IMR-90 (cell line): ENCODE data around the gene MAPKAP1. TPM values are rescaled to one million over a fixed set of nuclear protein-coding genes. Genes with fewer than 3 reads are reported as not detected.

Experiments
- ATAC-seq: fragments of 200-7000 bp; cut with Tn5 transposase; 2 replicates; pipeline ENCODE4 v1.9.1; 2020; ENCODE audit warnings: low read depth, mild to moderate bottlenecking, moderate library complexity
- BruUV-seq: library from RNA; stranded (reverse); fragments of 400-500 nt; replicated peaks from 2 replicates; lab custom pipeline; 2021; lab: Mats Ljungman, UMichigan
- CTCF ChIA-PET: fragments of 300-600 bp; formaldehyde crosslinking; extraction: SDS; loops from one replicate; lab custom pipeline; 2021; ENCODE audit warnings: antibody characterized with exemption; lab: Yijun Ruan, JAX
- POLR2A ChIA-PET: fragments of 300-600 bp; sonication (Branson Sonifier 250); formaldehyde crosslinking; loops from one replicate; lab custom pipeline; 2022; ENCODE audit warnings: antibody characterized with exemption; ENCODE audit not compliant: unreplicated experiment; lab: Charles Lee
- DNase-seq: peaks from one replicate; pipeline ENCODE4 v3.0.0; 2013
- H2AFZ ChIP-seq: replicated peaks from 2 replicates; pipeline ENCODE3; 2013; ENCODE audit warnings: low read length, mild to moderate bottlenecking; ENCODE audit not compliant: poor library complexity
- H2AK5ac ChIP-seq: 2 replicates; pipeline ENCODE4 v1.6.1; 2013; ENCODE audit warnings: low read depth, low read length, inconsistent platforms
- H2AK9ac ChIP-seq: replicated peaks from 2 replicates; pipeline ENCODE3; 2013; ENCODE audit warnings: mild to moderate bottlenecking, low read depth, low read length, moderate library complexity; ENCODE audit not compliant: poor library complexity
- H2BK120ac ChIP-seq: 2 replicates; pipeline ENCODE4 v1.6.1; 2013; ENCODE audit warnings: low read depth, low read length, inconsistent platforms
- H2BK15ac ChIP-seq: 3 replicates; pipeline ENCODE4 v1.6.1; 2013; ENCODE audit warnings: low read depth, low read length, inconsistent platforms
- H2BK20ac ChIP-seq: 2 replicates; pipeline ENCODE4 v1.6.1; 2013; ENCODE audit warnings: low read depth, mild to moderate bottlenecking, inconsistent platforms, low read length, moderate library complexity
- H2BK5ac ChIP-seq: 2 replicates; pipeline ENCODE4 v1.6.1; 2013; ENCODE audit warnings: mild to moderate bottlenecking, low read depth, low read length, inconsistent platforms; ENCODE audit not compliant: poor library complexity, severe bottlenecking
- H3K14ac ChIP-seq: replicated peaks from 2 replicates; pipeline ENCODE4 v1.6.1; 2013; ENCODE audit warnings: low read depth, low read length, inconsistent platforms
- H3K18ac ChIP-seq: 2 replicates; pipeline ENCODE4 v1.6.1; 2013; ENCODE audit warnings: low read depth, low read length, control low read depth
- H3K23ac ChIP-seq: 2 replicates; pipeline ENCODE4 v1.6.1; 2013; ENCODE audit warnings: low read depth, low read length, inconsistent platforms
- H3K27ac ChIP-seq: 2 replicates; pipeline ENCODE4 v1.5.1; 2013; ENCODE audit warnings: mild to moderate bottlenecking, control low read depth, low read length; ENCODE audit not compliant: insufficient read depth
- H3K27me3 ChIP-seq: 2 replicates; pipeline ENCODE4 v1.6.1; 2013; ENCODE audit warnings: low read length; ENCODE audit not compliant: control insufficient read depth, insufficient read depth
- H3K36me3 ChIP-seq: 2 replicates; pipeline ENCODE4 v1.6.1; 2013; ENCODE audit warnings: low read length, mixed read lengths; ENCODE audit not compliant: control insufficient read depth, insufficient read depth
- H3K4ac ChIP-seq: 2 replicates; pipeline ENCODE4 v1.6.1; 2013; ENCODE audit warnings: low read depth, low read length, inconsistent platforms
- H3K4me1 ChIP-seq: 2 replicates; pipeline ENCODE4 v1.6.1; 2013; ENCODE audit warnings: low read length, mixed read lengths; ENCODE audit not compliant: control insufficient read depth, insufficient read depth
- H3K4me2 ChIP-seq: 2 replicates; pipeline ENCODE4 v1.6.1; 2013; ENCODE audit warnings: low read depth, mild to moderate bottlenecking, control low read depth, low read length, moderate library complexity
- H3K4me3 ChIP-seq: 2 replicates; pipeline ENCODE4 v1.5.1; 2013; ENCODE audit warnings: low read depth, mild to moderate bottlenecking, control low read depth, low read length, moderate library complexity; ENCODE audit not compliant: insufficient read depth
- H3K56ac ChIP-seq: 2 replicates; pipeline ENCODE4 v1.6.1; 2013; ENCODE audit warnings: low read length, inconsistent platforms; ENCODE audit not compliant: insufficient read depth; ENCODE audit errors: extremely low read depth
- H3K79me1 ChIP-seq, 2 experiments: 2 replicates each; pipeline ENCODE4 v1.6.1; 2013; ENCODE audit warnings: low read length in 2 of 2, inconsistent platforms in 1 of 2, low read depth in 1 of 2
- H3K9ac ChIP-seq: 2 replicates; pipeline ENCODE4 v1.6.1; 2013; ENCODE audit warnings: low read depth, low read length, control low read depth
- H3K9me1 ChIP-seq: 2 replicates; pipeline ENCODE4 v1.6.1; 2013; ENCODE audit warnings: low read length, inconsistent platforms; ENCODE audit not compliant: insufficient read depth
- H3K9me3 ChIP-seq: 2 replicates; pipeline ENCODE4 v1.6.1; 2013; ENCODE audit warnings: low read length; ENCODE audit not compliant: control insufficient read depth, insufficient read depth
- H4K20me1 ChIP-seq: 2 replicates; pipeline ENCODE4 v1.6.1; 2013; ENCODE audit warnings: low read length, inconsistent platforms; ENCODE audit not compliant: insufficient read depth
- H4K5ac ChIP-seq: 2 replicates; pipeline ENCODE4 v1.6.1; 2013; ENCODE audit warnings: mild to moderate bottlenecking, low read depth, low read length, control low read depth
- H4K8ac ChIP-seq, 2 experiments: 2 replicates each; pipeline ENCODE4 v1.6.1; 2013; ENCODE audit warnings: low read depth in 2 of 2, low read length in 2 of 2, control low read depth in 1 of 2, inconsistent platforms in 1 of 2
- H4K91ac ChIP-seq: 2 replicates; pipeline ENCODE4 v1.6.1; 2013; ENCODE audit warnings: low read depth, low read length, inconsistent platforms; ENCODE audit not compliant: insufficient read depth
- BHLHE40 ChIP-seq: fragments of 150-350 bp; IDR thresholded peaks from 2 replicates; pipeline ENCODE4 v1.6.1; 2016; ENCODE audit warnings: mild to moderate bottlenecking, low read depth, low read length
- CEBPB ChIP-seq: IDR thresholded peaks from 2 replicates; pipeline ENCODE4 v1.6.1; 2012; ENCODE audit warnings: low read depth, low read length, improper control_type of control experiment
- FOS ChIP-seq: fragments of 150-350 bp; IDR thresholded peaks from 2 replicates; pipeline ENCODE4 v1.6.1; 2016; ENCODE audit warnings: low read depth, low read length
- MAFK ChIP-seq: IDR thresholded peaks from 2 replicates; pipeline ENCODE4 v1.6.1; 2012; ENCODE audit warnings: low read depth, low read length, improper control_type of control experiment
- MAZ ChIP-seq: IDR thresholded peaks from 2 replicates; pipeline ENCODE4 v1.6.1; 2012; ENCODE audit warnings: low read depth, mild to moderate bottlenecking, low read length, improper control_type of control experiment, moderate library complexity, borderline replicate concordance
- NFE2L2 ChIP-seq: fragments of 150-350 bp; IDR thresholded peaks from 2 replicates; pipeline ENCODE4 v1.6.1; 2016; ENCODE audit warnings: low read depth, mild to moderate bottlenecking, low read length
- RAD21 ChIP-seq: IDR thresholded peaks from 2 replicates; pipeline ENCODE4 v1.6.1; 2012; ENCODE audit warnings: low read length, improper control_type of control experiment
- RCOR1 ChIP-seq: IDR thresholded peaks from 2 replicates; pipeline ENCODE4 v1.6.1; 2012; ENCODE audit warnings: mild to moderate bottlenecking, low read length, improper control_type of control experiment; ENCODE audit not compliant: insufficient replicate concordance
- RFX5 ChIP-seq: IDR thresholded peaks from 2 replicates; pipeline ENCODE4 v1.8.0; 2012; ENCODE audit warnings: low read depth, mild to moderate bottlenecking, low read length, moderate library complexity
- SMC3 ChIP-seq: fragments of 150-350 bp; IDR thresholded peaks from 2 replicates; pipeline ENCODE4 v1.6.1; 2016; ENCODE audit warnings: low read depth, mild to moderate bottlenecking, antibody characterized with exemption, low read length, moderate library complexity
- WGBS, 2 experiments: methylation state at CpG; one replicate each; pipeline versions ENCODE4 v1.1.5 to v1.1.7; 2013; ENCODE audit warnings: missing lambda C conversion rate in 2 of 2; ENCODE audit not compliant: insufficient read length in 1 of 2; ENCODE audit errors: extremely low coverage in 2 of 2; 5-methylcytosine and 5-hydroxymethylcytosine counted together
- dilution Hi-C: fragments of 300-500 bp; cut with HindIII; formaldehyde crosslinking; loops from one replicate; pipeline ENCODE4 v1.14.3; 2018; ENCODE audit warnings: low sequenced_read_pairs; ENCODE audit not compliant: unreplicated experiment
- in situ Hi-C: fragments of 300-500 bp; cut with MboI; formaldehyde crosslinking; loops from 3 replicates; pipeline ENCODE4 v1.14.3; 2019; ENCODE audit warnings: low sequenced_read_pairs, inconsistent platforms, mixed read lengths
- intact Hi-C: fragments of 100-400 bp; cut with micrococcal nuclease; formaldehyde crosslinking; loops from 2 replicates; pipeline ENCODE4 v1.10.0; 2022
- polyA plus RNA-seq, 3 experiments: library from polyadenylated mRNA; depleted of rRNA; stranded (reverse); fragments of >200 nt; gene quantifications; 2 replicates each; pipeline ENCODE4 v1.2.3, GENCODE V29; 2012; ENCODE audit warnings: low replicate concordance in 1 of 3
- total RNA-seq: library from RNA; depleted of rRNA; stranded (reverse); fragments of >200 nt; gene quantifications from 2 replicates; pipeline ENCODE4 v1.2.3, GENCODE V29; 2012
- TF ChIP-seq, protein P1 (sequence below): fragments of 150-350 bp; IDR thresholded peaks from 2 replicates; pipeline ENCODE4 v1.6.1; 2017; ENCODE audit warnings: mild to moderate bottlenecking, antibody characterized with exemption, low read length, low read depth
- TF ChIP-seq, protein P2 (sequence below): conservative IDR thresholded peaks from 2 replicates; pipeline ENCODE4 v1.5.1; 2012; ENCODE audit warnings: mild to moderate bottlenecking, low read depth, low read length, improper control_type of control experiment
- TF ChIP-seq, protein P3 (sequence below): fragments of 150-350 bp; IDR thresholded peaks from 2 replicates; pipeline ENCODE4 v1.6.1; 2016; ENCODE audit warnings: low read depth, mild to moderate bottlenecking, low read length, moderate library complexity, borderline replicate concordance

Gene MAPKAP1
- total and polyA plus RNA-seq, 2 of the 4 experiments (the other 2 are of a cell fraction) = 87.2 to 158 TPM

DNA sequence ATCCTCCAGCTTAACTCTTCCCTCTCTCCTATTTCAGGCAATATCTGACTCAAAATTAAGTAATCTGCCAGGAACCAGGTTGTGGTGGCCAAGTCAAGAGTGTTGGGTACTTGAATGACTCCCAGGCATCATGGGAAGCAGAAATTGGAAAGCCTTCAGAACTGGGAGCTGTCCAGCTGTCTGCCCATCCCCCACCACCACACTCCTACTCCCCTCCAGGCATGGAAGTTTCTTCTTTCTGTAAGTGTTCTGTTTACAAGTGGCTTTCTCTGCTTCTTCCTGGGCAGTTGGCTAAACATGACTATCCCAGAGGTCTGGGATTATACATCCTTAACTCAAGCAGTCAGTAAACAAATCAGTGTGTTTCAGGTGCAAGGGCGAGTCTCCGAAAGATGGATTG is 25.6 kb upstream of the MAPKAP1 start:
- TF ChIP-seq CEBPB (no peak), MAZ (no peak), RFX5 (no peak), RAD21 (no peak), BHLHE40 (no peak), NFE2L2 (no peak), MAFK (no peak), FOS (no peak), SMC3 (no peak), RCOR1 (no peak)
- TF ChIP-seq, protein P1, sequence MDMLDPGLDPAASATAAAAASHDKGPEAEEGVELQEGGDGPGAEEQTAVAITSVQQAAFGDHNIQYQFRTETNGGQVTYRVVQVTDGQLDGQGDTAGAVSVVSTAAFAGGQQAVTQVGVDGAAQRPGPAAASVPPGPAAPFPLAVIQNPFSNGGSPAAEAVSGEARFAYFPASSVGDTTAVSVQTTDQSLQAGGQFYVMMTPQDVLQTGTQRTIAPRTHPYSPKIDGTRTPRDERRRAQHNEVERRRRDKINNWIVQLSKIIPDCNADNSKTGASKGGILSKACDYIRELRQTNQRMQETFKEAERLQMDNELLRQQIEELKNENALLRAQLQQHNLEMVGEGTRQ = no peak
- TF ChIP-seq, protein P2, sequence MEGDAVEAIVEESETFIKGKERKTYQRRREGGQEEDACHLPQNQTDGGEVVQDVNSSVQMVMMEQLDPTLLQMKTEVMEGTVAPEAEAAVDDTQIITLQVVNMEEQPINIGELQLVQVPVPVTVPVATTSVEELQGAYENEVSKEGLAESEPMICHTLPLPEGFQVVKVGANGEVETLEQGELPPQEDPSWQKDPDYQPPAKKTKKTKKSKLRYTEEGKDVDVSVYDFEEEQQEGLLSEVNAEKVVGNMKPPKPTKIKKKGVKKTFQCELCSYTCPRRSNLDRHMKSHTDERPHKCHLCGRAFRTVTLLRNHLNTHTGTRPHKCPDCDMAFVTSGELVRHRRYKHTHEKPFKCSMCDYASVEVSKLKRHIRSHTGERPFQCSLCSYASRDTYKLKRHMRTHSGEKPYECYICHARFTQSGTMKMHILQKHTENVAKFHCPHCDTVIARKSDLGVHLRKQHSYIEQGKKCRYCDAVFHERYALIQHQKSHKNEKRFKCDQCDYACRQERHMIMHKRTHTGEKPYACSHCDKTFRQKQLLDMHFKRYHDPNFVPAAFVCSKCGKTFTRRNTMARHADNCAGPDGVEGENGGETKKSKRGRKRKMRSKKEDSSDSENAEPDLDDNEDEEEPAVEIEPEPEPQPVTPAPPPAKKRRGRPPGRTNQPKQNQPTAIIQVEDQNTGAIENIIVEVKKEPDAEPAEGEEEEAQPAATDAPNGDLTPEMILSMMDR = no peak
- TF ChIP-seq, protein P3, sequence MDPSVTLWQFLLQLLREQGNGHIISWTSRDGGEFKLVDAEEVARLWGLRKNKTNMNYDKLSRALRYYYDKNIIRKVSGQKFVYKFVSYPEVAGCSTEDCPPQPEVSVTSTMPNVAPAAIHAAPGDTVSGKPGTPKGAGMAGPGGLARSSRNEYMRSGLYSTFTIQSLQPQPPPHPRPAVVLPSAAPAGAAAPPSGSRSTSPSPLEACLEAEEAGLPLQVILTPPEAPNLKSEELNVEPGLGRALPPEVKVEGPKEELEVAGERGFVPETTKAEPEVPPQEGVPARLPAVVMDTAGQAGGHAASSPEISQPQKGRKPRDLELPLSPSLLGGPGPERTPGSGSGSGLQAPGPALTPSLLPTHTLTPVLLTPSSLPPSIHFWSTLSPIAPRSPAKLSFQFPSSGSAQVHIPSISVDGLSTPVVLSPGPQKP = no peak
- Histone ChIP-seq H3K79me1 (no peaks in the 10 kb centered on the region), H4K5ac (no peak overlapping the region), H3K27me3 (peaks cover 16% of the 10 kb centered on the region), H4K8ac (no peak overlapping the region), H3K56ac (no peak overlapping the region), H2BK120ac (no peak overlapping the region), H3K9me1 (no peaks in the 10 kb centered on the region), H2BK5ac (no peak overlapping the region), H3K9me3 (no peaks in the 10 kb centered on the region), H2AK9ac (no peak overlapping the region), H3K4ac (no peak overlapping the region), H3K23ac (no peak overlapping the region), H4K20me1 (no peaks in the 10 kb centered on the region), H3K36me3 (no peaks in the 10 kb centered on the region), H2AFZ (no peak overlapping the region), H2AK5ac (no peak overlapping the region), H4K91ac (no peak overlapping the region), H3K4me2 (no peak overlapping the region), H2BK20ac (no peak overlapping the region), H2BK15ac (no peak overlapping the region), H3K4me3 (no peak overlapping the region), H3K27ac (no peak overlapping the region), H3K18ac (no peak overlapping the region), H3K14ac (no peak overlapping the region; the same call in 1 of the 2 replicates), H3K4me1 (no peaks in the 10 kb centered on the region), H3K9ac (no peak overlapping the region)
- whole genome bisulfite sequencing, 2 experiments = no CpG with 5 or more reads among the region's 2 CpGs
- dilution Hi-C loops (no loop called here), intact Hi-C loops (no loop called here), in situ Hi-C loops (no loop called here)
- no TSS peak for BruUV-seq
- DNase-seq = no peak
- POLR2A ChIA-PET = no interaction called here
- CTCF ChIA-PET = no interaction called here
- ATAC-seq = no peak
